Stimulated activated CD4-positive, alpha-beta T cell treated with anti-CD3 and anti-CD28 coated beads, Interleukin-15, amount 100 ng/mL, for 24 hours (primary cell): ENCODE measurements around the gene OR2AE1.

Source experiments
- DNase-seq: peaks from one replicate; pipeline ENCODE4 v3.0.0-alpha.2; 2020

Gene OR2AE1

DNA sequence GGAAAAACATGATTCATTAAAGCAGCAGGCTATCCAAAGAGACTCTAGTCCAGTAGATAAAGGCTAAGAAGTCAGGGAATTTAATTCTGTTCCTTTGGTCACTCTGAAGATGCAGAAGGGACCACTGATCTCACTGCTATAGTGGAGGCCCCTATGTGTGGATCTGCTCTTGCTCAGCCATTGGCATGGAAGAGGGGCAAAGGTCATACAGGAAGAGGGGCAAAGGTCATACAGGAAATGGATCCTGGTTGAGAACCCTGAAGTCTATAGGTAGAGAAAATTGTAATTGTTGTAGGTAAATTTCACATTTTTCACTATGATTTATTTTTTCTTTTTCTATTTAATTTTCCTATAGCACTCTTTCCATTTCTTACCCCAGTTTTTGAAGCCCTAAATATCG lies 21.6 kb downstream of the OR2AE1 start:
- DNase-seq = no peak

DNA sequence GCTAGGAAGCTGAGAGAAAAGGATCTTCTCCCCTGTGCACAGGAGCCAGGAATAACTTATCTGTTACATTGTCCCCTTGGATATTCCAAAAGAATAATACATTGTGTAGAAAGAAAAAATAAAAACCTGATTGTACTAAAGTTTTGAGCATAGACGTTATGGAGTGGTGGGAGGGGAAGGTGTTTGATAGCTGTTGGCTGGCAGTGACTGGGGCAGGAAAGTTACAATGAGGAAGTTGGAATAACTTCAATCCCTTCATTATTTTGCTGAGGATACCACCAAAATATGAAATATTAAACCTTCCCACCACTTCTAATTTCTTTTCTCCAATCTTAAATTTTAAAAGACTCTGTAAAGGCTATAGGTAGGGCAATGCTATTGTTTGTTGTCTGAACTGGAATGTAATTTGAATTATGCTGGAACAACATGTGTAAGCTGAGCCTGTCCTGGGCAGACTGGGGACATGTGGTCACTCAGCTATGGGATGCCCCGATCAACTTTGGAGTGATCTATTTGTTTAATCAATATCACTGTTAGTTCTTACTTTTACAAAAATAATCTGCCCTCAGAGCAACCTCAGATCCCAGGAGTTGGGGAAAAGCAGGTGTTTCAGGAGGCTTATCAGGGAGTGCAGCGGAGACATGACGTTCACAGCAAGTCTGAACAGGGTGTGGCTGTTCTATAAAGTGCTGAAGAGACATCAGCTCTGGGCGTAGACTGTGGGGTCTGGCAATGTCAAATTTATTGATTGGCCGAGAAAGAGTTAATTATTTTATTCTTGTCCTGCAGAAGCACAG lies 28.2 kb downstream of the OR2AE1 start:
- DNase-seq = no peak

DNA sequence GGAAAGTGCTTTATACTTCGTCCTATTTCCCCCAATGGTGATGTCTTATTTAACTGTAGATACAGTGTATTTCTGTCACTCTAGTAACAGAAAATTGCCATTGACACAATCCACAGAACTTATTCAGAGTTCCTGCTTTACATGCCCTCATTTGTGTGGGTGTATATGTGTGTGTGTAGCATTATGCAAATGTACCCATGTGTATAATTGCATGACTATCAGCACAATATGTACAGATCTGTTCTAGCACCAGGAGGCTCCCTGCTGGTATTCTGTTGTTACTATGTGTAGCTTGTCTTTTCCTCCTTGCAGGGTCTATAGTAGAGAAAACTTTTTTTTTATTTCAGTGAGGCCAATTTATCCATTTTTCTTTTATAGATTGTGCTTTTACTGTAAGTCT lies 32.5 kb downstream of the OR2AE1 start:
- no peak for DNase-seq

DNA sequence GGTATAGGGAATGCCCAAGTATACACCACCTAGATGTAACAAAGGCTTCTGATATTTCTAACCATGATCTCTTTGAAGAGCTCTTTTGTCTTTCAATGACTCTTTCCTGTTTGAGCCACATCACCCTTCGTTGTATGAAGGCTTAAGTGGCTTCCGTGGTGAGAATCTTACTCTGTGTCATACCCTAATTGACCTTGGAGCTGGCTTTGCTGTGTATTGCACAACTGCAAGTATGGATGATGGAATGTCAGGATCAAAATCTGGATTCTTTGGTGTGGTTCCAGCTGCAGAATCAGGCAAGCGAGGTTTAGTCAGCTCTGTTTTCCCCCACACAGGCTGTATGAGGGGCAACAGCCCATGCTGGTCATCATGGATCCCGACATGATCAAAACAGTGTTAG lies 33.0 kb downstream of the OR2AE1 start:
- DNase-seq = no peak

DNA sequence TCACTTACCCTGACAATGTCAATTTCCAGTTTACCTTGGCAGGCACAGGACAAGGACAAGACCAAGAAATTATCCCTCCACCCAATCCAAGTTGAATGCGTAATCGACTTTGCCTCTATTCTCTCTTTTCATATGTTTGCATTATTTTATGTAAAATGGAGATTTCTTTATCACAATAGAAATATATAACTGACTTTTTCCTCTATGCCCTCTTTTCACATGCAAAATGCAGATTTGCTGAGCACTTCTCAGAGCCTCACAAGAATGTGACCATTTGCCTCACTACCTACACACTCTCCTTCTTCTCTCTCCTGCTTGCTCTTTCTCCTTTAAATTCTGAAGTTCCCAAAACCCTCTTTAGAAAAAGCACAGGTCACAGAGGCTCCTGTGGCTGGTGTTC lies 33.9 kb downstream of the OR2AE1 start:
- no peak for DNase-seq

DNA sequence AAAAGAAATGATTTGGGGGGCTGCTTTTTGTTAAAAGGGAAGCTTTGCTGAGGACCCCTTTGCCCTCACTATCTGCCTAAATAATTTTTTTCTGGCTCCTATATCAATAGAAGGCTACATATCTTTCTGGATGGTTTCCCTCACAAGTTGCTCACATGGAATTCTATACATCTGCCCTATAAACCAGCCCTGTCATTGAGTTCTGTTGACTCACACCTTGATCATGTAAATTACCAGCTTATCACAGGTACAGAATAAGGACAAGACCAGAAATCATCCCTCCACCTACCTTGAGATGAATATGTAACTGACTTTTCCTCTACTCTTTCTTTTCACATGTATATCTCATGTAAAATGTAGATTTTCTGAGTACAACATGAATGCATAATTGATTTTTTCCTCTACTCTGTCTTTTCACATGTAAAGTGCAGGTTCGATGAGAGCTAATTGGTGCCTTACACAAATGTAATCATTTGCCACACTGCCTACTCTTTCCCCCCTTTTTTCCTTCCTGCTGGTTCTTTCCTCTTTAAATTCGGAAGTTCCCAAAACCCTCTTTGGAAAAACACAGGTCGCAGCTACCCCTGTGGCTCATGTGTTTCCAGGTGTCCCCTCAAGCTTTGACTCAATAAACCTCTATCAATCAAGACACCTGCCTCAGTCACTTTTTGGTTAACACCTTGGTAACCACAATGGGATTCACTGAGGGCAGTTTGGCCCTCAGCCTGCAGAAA lies 36.5 kb downstream of the OR2AE1 start:
- DNase-seq = no peak

DNA sequence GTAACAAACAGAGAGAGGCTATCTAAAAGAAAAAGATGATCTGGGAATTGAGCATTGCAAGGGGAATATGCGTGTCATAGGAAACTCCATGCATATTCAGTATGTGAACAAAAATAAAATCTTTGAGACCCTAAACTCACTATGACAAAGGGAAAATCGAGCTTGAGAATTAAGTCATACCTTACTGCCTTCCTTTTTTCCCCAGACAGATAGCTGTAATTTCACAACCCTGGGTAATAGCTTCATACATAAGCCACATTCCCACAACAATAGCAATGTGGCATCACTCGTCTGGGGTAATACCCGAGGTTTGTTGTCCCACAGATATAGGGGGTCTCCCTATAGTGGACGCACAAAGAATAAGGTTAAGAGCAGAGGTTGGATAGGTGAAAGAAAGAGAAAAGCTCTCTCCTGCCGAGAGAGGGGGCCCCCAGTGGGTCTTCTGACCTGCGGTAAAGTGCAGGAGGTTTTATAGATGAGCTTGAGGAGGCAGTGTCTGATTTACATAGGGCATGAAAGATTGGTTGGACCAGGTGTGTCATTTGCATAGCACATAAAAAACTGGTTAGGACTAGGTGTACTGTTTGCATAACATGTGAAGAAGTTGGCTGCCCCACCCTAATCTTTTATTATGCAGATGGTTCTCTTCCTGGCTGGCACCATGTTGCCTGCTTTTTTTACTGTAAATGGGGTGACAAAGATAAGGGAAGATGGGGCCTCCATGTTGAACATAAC lies 37.4 kb downstream of the OR2AE1 start:
- DNase-seq = no peak

DNA sequence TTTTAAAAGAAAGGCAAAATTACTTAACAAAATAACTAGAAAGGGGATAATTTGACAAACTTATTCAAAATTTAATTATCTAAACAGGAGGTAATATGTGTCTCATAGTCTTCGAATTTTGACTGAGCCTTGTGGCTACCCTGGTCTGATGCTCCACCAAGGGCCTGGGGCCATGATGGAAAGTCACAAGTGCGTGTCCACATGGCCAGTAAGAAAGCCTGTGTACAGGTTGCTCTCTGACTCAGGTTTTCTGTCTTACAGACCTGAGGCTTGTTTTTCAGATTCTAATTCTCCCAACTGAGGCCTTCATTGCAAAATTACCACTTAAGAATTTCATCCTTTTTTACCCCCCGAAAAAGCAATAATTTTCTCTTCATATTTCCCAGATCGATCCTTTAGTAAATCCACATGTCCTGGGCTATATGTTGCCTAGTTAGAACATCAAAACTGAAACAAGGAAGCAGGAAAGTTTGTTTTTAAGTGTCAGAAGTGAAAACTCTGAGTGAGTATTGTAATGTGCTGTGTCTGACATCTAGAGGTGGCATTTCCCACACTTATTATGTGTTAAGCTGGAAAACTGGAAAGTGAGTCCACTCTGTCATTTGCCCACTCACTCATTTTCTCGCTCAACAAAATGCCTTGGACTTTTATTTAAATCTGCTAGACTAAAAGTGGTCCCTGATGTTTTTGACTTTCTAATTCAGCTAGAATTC lies 39.0 kb downstream of the OR2AE1 start:
- no peak for DNase-seq

DNA sequence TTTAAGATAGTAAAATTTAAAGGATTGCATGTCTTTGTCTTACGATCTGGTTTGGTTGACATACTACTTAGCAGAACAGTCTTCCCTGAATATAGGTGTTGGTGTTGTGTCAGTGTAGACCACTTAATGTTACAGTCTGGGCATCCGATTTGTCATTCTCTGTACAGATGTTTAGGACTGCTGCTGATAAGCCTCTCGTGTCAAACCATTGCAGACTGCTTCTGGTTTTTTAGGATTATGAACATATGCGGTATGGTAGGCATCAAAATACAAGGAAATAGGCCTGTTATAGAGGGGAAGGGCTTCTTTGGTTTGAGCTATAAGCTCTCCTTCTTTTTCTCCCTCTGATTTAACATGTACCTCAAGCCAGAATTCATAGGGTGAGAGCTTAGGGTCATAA lies 41.6 kb downstream of the OR2AE1 start:
- DNase-seq = no peak

DNA sequence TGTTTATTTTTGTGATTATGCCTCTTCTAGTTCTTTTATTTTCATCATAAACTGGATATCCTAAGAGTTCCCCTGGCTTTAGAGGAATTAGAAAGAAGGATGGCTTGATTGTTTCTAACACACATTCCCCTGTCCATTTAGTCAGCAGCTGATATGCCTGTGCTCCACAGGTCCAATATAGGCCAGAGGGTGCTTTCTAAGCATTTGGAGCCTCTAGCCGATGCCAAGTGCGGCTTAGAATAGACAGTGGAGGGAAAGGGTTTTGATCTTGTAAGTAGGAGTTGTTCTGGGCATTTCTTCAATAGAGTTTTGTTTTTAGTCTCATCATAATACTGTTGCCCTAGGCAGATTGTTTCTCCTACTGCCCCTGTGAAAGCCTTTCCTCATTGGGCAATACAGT lies 42.5 kb downstream of the OR2AE1 start:
- no peak for DNase-seq

DNA sequence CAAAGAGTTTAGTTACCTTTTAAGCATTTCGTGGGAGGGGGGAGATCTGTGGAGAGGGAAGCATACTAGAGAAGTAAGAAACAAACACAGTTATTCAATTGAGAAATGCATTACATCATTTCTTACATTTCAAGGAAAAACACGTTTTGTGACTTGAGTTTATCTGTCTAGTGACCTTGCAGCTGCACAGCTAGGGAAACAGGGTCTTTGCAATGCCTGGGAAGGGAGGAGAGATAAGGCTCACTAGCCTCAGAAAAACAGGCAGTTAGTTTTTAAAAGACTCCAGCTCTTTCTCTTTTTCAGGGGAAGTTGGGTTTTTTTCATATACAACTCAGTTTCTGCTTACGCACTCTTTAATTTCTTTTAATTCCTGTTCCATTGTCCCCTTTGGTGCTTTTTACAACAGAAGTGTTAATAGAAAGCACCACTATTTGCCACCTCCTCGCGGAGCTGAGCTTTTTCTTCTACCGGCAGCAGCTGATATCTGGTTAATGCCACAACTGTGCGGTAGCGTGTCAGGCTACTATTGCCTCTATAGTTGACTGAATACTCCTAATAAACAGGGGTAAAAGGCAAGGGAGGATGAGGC lies 43.5 kb downstream of the OR2AE1 start:
- no peak for DNase-seq

DNA sequence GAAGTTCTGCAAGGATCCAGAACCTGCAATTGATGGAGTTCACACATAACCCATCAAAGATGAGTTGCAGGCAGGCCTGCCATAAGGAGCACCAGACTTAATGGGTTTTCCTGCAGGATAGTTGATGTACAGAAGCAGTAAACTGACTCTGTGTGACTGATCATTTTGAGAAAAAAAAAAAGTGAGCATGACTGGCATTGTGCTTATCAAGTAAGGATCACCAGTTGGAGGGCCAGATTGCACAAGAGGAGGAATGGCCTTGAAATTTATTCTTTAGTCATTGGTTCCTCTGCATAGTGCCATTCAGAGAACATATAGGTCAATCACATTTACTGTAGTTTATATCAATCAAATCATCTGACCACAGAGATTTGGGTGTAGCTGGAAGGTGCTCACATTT lies 45.2 kb downstream of the OR2AE1 start:
- no peak for DNase-seq

DNA sequence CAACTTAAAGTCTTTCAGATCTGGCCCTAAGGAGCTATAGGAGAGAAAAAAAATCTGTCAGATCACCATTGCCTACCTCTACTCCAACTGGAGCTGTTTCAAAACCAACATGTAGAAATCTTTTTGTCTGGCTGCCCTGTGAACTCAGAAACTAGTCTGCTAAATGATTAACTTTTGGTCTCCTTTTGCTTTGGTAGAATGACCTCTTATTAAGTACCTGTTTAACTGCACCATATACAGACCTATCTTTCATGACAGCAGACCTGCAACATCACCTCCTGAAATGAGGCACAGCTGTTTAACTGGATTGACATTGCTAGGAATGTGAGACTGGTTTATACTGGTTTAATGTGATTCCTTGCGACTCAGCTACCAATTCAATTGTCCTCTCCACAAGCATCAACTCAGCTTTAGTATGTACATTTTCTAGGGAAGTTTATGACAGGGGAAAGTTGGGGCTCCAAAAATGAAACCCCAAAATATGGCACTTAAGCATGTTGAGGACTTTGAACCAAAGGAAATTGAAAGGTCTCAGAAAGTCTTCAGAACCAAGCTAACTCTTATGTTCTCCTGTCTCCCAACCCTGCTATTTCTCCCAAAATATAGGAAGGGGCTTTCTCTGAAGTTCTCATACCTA lies 47.2 kb downstream of the OR2AE1 start:
- DNase-seq = no peak

DNA sequence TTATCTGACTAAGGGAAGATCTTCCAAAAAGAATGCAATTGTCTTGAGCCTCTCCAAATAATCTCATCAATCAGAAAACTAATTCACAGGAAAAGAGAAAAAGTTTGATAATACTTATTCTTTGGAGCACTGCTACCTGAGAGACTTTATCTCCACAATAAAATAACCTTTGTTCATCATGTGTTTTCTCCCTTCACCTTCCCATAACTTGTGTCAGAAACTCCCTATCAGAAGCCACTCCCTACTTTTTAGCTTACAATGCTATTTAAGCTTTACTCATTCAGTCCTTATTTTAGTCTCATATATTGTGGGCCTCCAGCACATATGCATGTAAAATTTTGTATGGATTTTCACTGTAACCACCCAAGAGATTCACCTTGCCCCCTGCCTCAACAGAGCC lies 48.0 kb downstream of the OR2AE1 start:
- no peak for DNase-seq

DNA sequence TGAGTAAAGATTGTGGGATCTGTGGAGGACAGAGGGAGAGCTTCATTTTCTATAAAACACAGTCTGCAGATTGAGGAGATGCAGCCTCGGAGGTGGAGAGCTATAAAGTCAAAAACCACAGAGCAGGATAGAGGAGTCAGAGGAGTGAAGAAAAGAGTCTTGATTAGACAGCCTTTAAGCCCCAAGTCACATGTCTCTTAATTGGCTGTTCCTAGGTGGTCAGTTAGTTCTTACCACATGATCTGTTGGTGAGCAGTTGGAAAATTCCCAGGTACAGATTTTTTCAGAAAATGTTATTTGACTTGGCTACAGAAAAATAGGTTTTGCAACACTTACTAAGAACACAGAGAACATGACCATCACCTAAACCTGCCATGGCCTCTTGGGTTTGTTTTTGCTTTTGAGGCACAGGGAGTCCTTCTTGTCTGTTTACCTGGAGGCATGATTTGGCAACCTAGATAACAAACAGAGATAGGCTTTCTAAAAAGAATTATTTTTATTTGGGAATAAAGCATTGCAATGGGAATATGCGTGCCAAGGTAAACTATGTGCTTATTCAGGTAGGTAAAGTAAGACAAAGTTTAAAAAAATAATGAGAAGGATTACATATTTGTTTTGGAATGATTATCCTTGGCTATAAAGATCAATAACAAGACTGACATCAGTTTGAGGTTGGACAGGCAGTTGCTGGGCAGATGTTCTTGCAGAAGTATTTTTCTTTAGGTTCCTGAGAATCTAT lies 49.6 kb downstream of the OR2AE1 start:
- no peak for DNase-seq
